Heart right ventricle (tissue), 16 donors: ENCODE measurements around the gene CEP68. TPM values are rescaled to one million over a fixed set of nuclear protein-coding genes. Genes with fewer than 3 reads are reported as not detected.
A peak's percentile ranks its signal among the peaks of the same experiment; 100 is the strongest.
"Not testable (repeated sequence)": the region's sequence is repeated elsewhere in the genome, so short reads cannot be mapped to it uniquely, and the experiment has no call there.

Experiments used
- ATAC-seq, 8 donors: fragments of 200-7000 bp; cut with Tn5 transposase; one replicate each; pipeline ENCODE4 v1.9.1; 2020; ENCODE audit warnings: mild to moderate bottlenecking in 8 of 8, moderate library complexity in 8 of 8, moderate number of reproducible peaks in 1 of 8
- DNase-seq, 2 donors: peaks; one replicate each; pipeline ENCODE4 v3.0.0-alpha.2; 2020
- H3K27ac ChIP-seq, 10 donors: fragments of 200-600 bp; sonication (generic) in 2 of 10; one replicate each; pipeline versions ENCODE4 v1.5.0 to v1.8.0; 2020 to 2022; ENCODE audit warnings: mild to moderate bottlenecking in 3 of 10
- H3K27me3 ChIP-seq, 7 donors: fragments of 200-600 bp; one replicate each; pipeline ENCODE4 v1.8.0; 2021 to 2022; ENCODE audit warnings: mild to moderate bottlenecking in 2 of 7
- H3K36me3 ChIP-seq, 9 donors: fragments of 200-600 bp; sonication (generic) in 1 of 9; one replicate each; pipeline versions ENCODE4 v1.5.0 to v1.8.0; 2020 to 2022; ENCODE audit warnings: mild to moderate bottlenecking in 2 of 9
- H3K4me1 ChIP-seq, 9 donors: fragments of 200-600 bp; sonication (generic) in 1 of 9; one replicate each; pipeline versions ENCODE4 v1.5.0 to v1.8.0; 2020 to 2022; ENCODE audit warnings: mild to moderate bottlenecking in 4 of 9
- H3K4me3 ChIP-seq, 10 donors: fragments of 200-600 bp; sonication (generic) in 2 of 10; one replicate each; pipeline versions ENCODE4 v1.5.0 to v1.8.0; 2020 to 2022; ENCODE audit warnings: mild to moderate bottlenecking in 7 of 10, moderate library complexity in 2 of 10
- H3K9me3 ChIP-seq, 11 donors: fragments of 200-600 bp in 10 of 11; sonication (generic) in 2 of 11; one replicate each; pipeline versions ENCODE4 v1.5.0 to v1.8.0; 2013 to 2022; ENCODE audit warnings: mild to moderate bottlenecking in 2 of 11, control low read depth in 1 of 11, moderate library complexity in 1 of 11
- WGBS, 2 donors: extraction: QIAGEN DNeasy Blood & Tissue Kit; methylation state at CpG; one replicate each; pipeline ENCODE4 v1.1.7; 2013; ENCODE audit warnings: inconsistent platforms in 1 of 2; 5-methylcytosine and 5-hydroxymethylcytosine counted together
- intact Hi-C, 10 donors: fragments of 100-400 bp; cut with DNase I; formaldehyde crosslinking; loops; one replicate each; pipeline versions ENCODE4 v1.11.1 to v1.14.2; 2022
- polyA plus RNA-seq, 2 donors: library from polyadenylated mRNA; stranded (reverse); fragments of 200-250 nt; gene quantifications; one replicate each; pipeline ENCODE4 v1.2.3, GENCODE V29; 2013
- total RNA-seq, 10 donors: library from RNA; stranded (reverse); fragmentation: NEBNext Ultra II Directional in 3 of 10; extraction: Animal tissue kit (Norgen Biotek cat#: 25700) in 3 of 10; gene quantifications; one replicate each; pipeline versions ENCODE4 v1.2.1 to v1.2.4, GENCODE V29; 2021 to 2023
- TF ChIP-seq, protein P1 (sequence below), 9 donors: fragments of 200-600 bp; sonication (generic) in 2 of 9; IDR thresholded peaks; one replicate each; pipeline versions ENCODE4 v1.5.0 to v1.8.0; 2021 to 2022; ENCODE audit warnings: antibody characterized with exemption in 9 of 9, mild to moderate bottlenecking in 5 of 9, moderate library complexity in 1 of 9
- donor health status: Arrhythmogenic right ventricular cardiomyopathy.
- donor health status: ischemic (EF 13 %, LVEDD 7.1; RV severe dilation, severe dysfunction).
- donor health status: healthy with polysubstance abuse.
- donor health status: DM: no; HTN: yes; CAD: no.
- donor health status: DM: no; HTN: no; CAD: no.
- donor health status: ischemic (EF 25% LVEDD 6.9; RV normal size, moderate dysfunction).
- donor health status: ischemic (EF 25% LVEDD 5.7; RV mildly dilated, moderate dysfunction).
- donor health status: healthy.
- donor health status: DM: yes; HTN: yes; CAD: no.
- donor health status: Ischemic cardiomyopathy.
- donor health status: ischemic (EF 35%, LVEDD 5.7; RV mildly dilated, moderate dysfunction).
- donor health status: nonischemic (EF 11% LVEDD 7.7; RV severe dilation, severe dysfunction).
- donor health status: DM: yes; HTN: yes; CAD: no.
- donor health status: PGD.
- donor health status: ischemic (EF 29% LVEDD 5.4; RV normal size, mild dysfunction).
- donor health status: nonischemic (EF 23%, LVEDD 6.1; RV moderate dilation, normal function).

CEP68 gene
- total and polyA plus RNA-seq, 12 donors, result 4.3 to 28.4 (median 19.9) TPM

DNA sequence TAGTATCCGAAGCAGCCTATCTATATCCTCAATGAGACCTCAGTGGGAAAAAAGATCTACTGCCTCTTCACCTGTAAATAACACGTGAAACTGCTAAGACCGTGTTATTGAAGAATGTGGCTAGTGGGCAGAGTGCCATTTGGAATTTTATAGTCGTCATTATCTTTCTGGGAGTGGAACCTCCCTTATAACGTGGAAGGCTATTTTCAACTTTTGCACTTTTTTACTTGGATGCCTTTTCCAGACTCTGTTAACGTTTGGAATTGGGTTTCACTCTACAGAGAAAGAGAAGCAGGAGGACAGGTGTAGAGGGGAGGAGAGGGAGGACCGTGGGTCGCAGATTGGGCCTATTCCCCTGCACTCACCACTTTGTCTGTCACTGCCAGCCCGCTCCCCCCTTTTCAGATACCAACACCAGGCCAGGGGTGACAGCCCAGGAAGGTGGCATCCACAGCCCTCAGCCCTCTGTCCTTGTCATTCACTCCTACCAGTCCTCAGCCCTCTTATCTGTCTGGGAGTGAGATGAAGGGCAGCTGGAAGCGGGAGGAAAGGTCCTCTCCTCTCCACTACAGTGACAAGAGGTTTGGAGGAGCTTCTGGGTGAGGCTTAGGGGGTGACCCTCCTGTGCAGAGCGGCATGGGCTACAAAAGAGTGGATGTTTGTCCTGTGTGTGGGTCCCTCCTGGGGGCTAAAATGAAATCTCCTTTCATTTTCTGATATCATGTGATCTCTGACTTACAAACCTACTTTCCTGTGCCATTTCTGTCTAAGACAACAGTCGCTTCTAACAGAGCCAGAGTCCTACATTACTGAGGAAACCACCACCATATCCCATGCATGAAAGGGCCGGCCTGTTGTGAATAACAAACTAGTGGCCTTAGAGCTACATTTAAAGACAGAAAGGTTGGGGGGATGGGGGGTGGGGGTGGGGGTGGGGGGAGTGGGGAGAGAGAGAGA, 23.9 kb upstream of the CEP68 start:
- ATAC-seq, result peak in 7 of 8 donors; percentile 25 to 71 (median 47)
- Histone ChIP-seq H3K36me3 (no peaks in the 10 kb centered on the region), H3K27ac (no peak overlapping the region)

DNA sequence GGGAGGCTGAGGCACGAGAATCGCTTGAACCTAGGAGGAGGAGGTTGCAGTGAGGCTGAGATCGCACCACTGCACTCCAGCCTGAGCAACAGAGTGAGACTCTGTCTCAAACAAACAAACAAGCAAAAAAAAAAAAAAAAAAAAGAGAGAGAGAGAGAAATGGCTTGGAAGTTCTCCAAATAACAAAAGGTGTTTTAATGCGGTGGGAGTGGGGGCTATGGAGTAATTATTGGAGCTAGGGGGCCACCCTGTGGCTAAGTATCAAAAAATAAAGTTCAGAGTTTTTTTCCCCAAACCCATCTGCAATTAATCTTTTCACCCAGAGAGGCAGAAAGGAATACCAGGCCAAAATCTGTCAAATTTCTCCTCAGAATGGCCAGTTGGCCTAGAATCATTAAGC, 23.0 kb upstream of the CEP68 start:
- no peak for ATAC-seq
- intact Hi-C loops, result loop anchor here in 2 of 10 donors (2.0 to 5.0 kb wide), 2 partner anchors 46 to 116 kb away; partner anchors contain the start of gene SLC1A4 (in 1 of the 2)

More for the DNA sequence above, 23.9 kb upstream of the CEP68 start:
- intact Hi-C loops, result loop anchor here in 2 of 10 donors (2.0 to 5.0 kb wide), 2 partner anchors 45 to 115 kb away; partner anchors contain the start of gene SLC1A4 (in 1 of the 2)
- peaks cover 0 to 42% (median 17%) of the 10 kb centered on the region in 9 donors for H3K4me1 ChIP-seq
- WGBS, 2 donors, result 51 to 53% methylated on average over 13 of the region's 13 CpGs
- no peak overlapping the region for H3K4me3 ChIP-seq
- TF ChIP-seq, protein P1, sequence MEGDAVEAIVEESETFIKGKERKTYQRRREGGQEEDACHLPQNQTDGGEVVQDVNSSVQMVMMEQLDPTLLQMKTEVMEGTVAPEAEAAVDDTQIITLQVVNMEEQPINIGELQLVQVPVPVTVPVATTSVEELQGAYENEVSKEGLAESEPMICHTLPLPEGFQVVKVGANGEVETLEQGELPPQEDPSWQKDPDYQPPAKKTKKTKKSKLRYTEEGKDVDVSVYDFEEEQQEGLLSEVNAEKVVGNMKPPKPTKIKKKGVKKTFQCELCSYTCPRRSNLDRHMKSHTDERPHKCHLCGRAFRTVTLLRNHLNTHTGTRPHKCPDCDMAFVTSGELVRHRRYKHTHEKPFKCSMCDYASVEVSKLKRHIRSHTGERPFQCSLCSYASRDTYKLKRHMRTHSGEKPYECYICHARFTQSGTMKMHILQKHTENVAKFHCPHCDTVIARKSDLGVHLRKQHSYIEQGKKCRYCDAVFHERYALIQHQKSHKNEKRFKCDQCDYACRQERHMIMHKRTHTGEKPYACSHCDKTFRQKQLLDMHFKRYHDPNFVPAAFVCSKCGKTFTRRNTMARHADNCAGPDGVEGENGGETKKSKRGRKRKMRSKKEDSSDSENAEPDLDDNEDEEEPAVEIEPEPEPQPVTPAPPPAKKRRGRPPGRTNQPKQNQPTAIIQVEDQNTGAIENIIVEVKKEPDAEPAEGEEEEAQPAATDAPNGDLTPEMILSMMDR (IDR thresholded peaks at IDR 0.05), result no peak
- H3K9me3 ChIP-seq, result no peaks in the 10 kb centered on the region
- DNase-seq, result no peak
- no peaks in the 10 kb centered on the region for H3K27me3 ChIP-seq

DNA sequence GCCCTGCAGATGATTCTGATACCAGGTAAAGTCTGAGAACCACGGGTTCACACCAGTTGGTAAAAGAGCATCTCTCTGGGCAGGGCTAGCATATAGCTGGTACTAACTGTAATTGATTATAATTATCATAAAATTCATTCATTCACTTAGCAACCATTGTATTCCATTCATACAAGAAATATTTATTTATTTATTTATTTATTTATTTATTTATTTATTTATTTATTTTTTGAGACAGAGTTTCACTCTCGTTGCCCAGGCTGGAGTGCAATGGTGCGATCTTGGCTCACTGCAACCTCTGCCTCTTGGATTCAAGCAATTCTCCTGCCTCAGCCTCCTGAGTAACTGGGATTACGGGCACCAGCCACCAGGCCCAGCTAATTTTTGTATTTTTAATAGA, 22.5 kb upstream of the CEP68 start:
- H3K4me1 ChIP-seq, result peaks cover 0 to 29% (median 7%) of the 10 kb centered on the region in 9 donors
- H3K36me3 ChIP-seq, DNase-seq, H3K27ac ChIP-seq, H3K9me3 ChIP-seq, H3K4me3 ChIP-seq, H3K27me3 ChIP-seq, ATAC-seq: not testable (repeated sequence)
- intact Hi-C loops, result loop anchor here in 2 of 10 donors (2.0 to 5.0 kb wide), 2 partner anchors 46 to 117 kb away; partner anchors contain the start of gene SLC1A4 (in 1 of the 2)
- 95 to 99% methylated on average over 4 of the region's 4 CpGs for WGBS, 2 donors

More for the DNA sequence above, 23.0 kb upstream of the CEP68 start:
- Histone ChIP-seq H3K9me3 (no peaks in the 10 kb centered on the region), H3K27ac (no peak overlapping the region), H3K4me3 (no peak overlapping the region), H3K36me3 (no peaks in the 10 kb centered on the region), H3K27me3 (no peaks in the 10 kb centered on the region), H3K4me1 (peaks cover 0 to 34% (median 12%) of the 10 kb centered on the region in 9 donors)
- TF ChIP-seq, protein P1 (IDR thresholded peaks at IDR 0.05), result peak in 6 of 9 donors; percentile 11 to 43 (median 31)
- 84 to 88% methylated on average over 4 of the region's 4 CpGs for WGBS, 2 donors
- no peak for DNase-seq

- Histone ChIP-seq H3K4me3 (no peak overlapping the region), H3K4me1 (peaks cover 0 to 28% (median 11%) of the 10 kb centered on the region in 9 donors), H3K36me3 (no peaks in the 10 kb centered on the region), H3K27ac (no peak overlapping the region), H3K27me3 (no peaks in the 10 kb centered on the region), H3K9me3 (no peaks in the 10 kb centered on the region)
- 71 to 72% methylated on average over 6 of the region's 6 CpGs for WGBS, 2 donors
- intact Hi-C loops, result loop anchor here in 1 of 10 donors (5.0 kb wide), 1 partner anchor 48 kb away; the partner anchor contains the start of gene SLC1A4
- ATAC-seq (peak in 1 of 8 donors; percentile 25), DNase-seq (no peak)
- TF ChIP-seq, protein P1 (IDR thresholded peaks at IDR 0.05), result no peak
Measured at GRCh38 chr2:65035351-65035943, 20.8 kb upstream of the CEP68 start.
